ENCODE measurements around the gene IREB2.

Gene IREB2

GRCh38 chr15:78448441-78449219 is 10.6 kb downstream of the IREB2 start:
- Histone ChIP-seq H3K9me3 (ENCODE audit: control insufficient read depth, low read length) (no peaks in the 10 kb centered on the region), H3K36me3 (ENCODE audit: control insufficient read depth, insufficient read depth, low read length) (peaks cover 12% of the 10 kb centered on the region), H3K4me1 (ENCODE audit: control insufficient read depth, insufficient read depth, low read length, poor library complexity, severe bottlenecking) (no peaks in the 10 kb centered on the region), H3K27ac (ENCODE audit: insufficient read depth, low read length, poor library complexity, severe bottlenecking) (no peak overlapping the region), H3K27me3 (replicated peaks; ENCODE audit: control insufficient read depth, insufficient read depth, low read length, poor library complexity, severe bottlenecking) (no peaks in the 10 kb centered on the region), H3K4me3 (ENCODE audit: insufficient read depth, low read depth, low read length, poor library complexity, severe bottlenecking) (no peak overlapping the region)
- DNase-seq = no peak

GRCh38 chr15:78449220-78449999 is 11.4 kb downstream of the IREB2 start:
- DNase-seq = no peak
- H3K4me3 ChIP-seq (ENCODE audit: insufficient read depth, low read depth, low read length, poor library complexity, severe bottlenecking) = no peak overlapping the region
- peaks cover 12% of the 10 kb centered on the region for H3K36me3 ChIP-seq (ENCODE audit: control insufficient read depth, insufficient read depth, low read length)
- no peak overlapping the region for H3K27ac ChIP-seq (ENCODE audit: insufficient read depth, low read length, poor library complexity, severe bottlenecking)
- no peaks in the 10 kb centered on the region for H3K27me3 ChIP-seq (replicated peaks; ENCODE audit: control insufficient read depth, insufficient read depth, low read length, poor library complexity, severe bottlenecking)
- no peaks in the 10 kb centered on the region for H3K9me3 ChIP-seq (ENCODE audit: control insufficient read depth, low read length)
- no peaks in the 10 kb centered on the region for H3K4me1 ChIP-seq (ENCODE audit: control insufficient read depth, insufficient read depth, low read length, poor library complexity, severe bottlenecking)

- H3K36me3 ChIP-seq (ENCODE audit: control insufficient read depth, insufficient read depth, low read length) = peaks cover 12% of the 10 kb centered on the region
Measured at GRCh38 chr15:78450285-78450858, 12.4 kb downstream of the IREB2 start.

GRCh38 chr15:78452485-78452884 is 14.5 kb downstream of the IREB2 start:
- H3K4me3 ChIP-seq (ENCODE audit: insufficient read depth, low read depth, low read length, poor library complexity, severe bottlenecking) = no peak overlapping the region
- H3K27ac ChIP-seq (ENCODE audit: insufficient read depth, low read length, poor library complexity, severe bottlenecking) = no peak overlapping the region
- peaks cover 3% of the 10 kb centered on the region for H3K36me3 ChIP-seq (ENCODE audit: control insufficient read depth, insufficient read depth, low read length)
- H3K4me1 ChIP-seq (ENCODE audit: control insufficient read depth, insufficient read depth, low read length, poor library complexity, severe bottlenecking) = peaks cover 6% of the 10 kb centered on the region
- no peaks in the 10 kb centered on the region for H3K27me3 ChIP-seq (replicated peaks; ENCODE audit: control insufficient read depth, insufficient read depth, low read length, poor library complexity, severe bottlenecking)
- no peaks in the 10 kb centered on the region for H3K9me3 ChIP-seq (ENCODE audit: control insufficient read depth, low read length)
- no peak for DNase-seq

More at GRCh38 chr15:78450285-78450858, 12.4 kb downstream of the IREB2 start:
- no peak overlapping the region for H3K4me3 ChIP-seq (ENCODE audit: insufficient read depth, low read depth, low read length, poor library complexity, severe bottlenecking)
- no peak overlapping the region for H3K27ac ChIP-seq (ENCODE audit: insufficient read depth, low read length, poor library complexity, severe bottlenecking)
- DNase-seq = no peak
- no peaks in the 10 kb centered on the region for H3K9me3 ChIP-seq (ENCODE audit: control insufficient read depth, low read length)
- H3K27me3 ChIP-seq (replicated peaks; ENCODE audit: control insufficient read depth, insufficient read depth, low read length, poor library complexity, severe bottlenecking) = no peaks in the 10 kb centered on the region
- H3K4me1 ChIP-seq (ENCODE audit: control insufficient read depth, insufficient read depth, low read length, poor library complexity, severe bottlenecking) = no peaks in the 10 kb centered on the region

GRCh38 chr15:78453447-78453846 is 15.4 kb downstream of the IREB2 start:
- no peak for DNase-seq
- no peak overlapping the region for H3K4me3 ChIP-seq (ENCODE audit: insufficient read depth, low read depth, low read length, poor library complexity, severe bottlenecking)
- H3K27me3 ChIP-seq (replicated peaks; ENCODE audit: control insufficient read depth, insufficient read depth, low read length, poor library complexity, severe bottlenecking) = no peaks in the 10 kb centered on the region
- peaks cover 3% of the 10 kb centered on the region for H3K36me3 ChIP-seq (ENCODE audit: control insufficient read depth, insufficient read depth, low read length)
- H3K27ac ChIP-seq (ENCODE audit: insufficient read depth, low read length, poor library complexity, severe bottlenecking) = no peak overlapping the region
- H3K4me1 ChIP-seq (ENCODE audit: control insufficient read depth, insufficient read depth, low read length, poor library complexity, severe bottlenecking) = peaks cover 6% of the 10 kb centered on the region
- no peaks in the 10 kb centered on the region for H3K9me3 ChIP-seq (ENCODE audit: control insufficient read depth, low read length)

- Histone ChIP-seq H3K9me3 (ENCODE audit: control insufficient read depth, low read length) (no peaks in the 10 kb centered on the region), H3K4me3 (ENCODE audit: insufficient read depth, low read depth, low read length, poor library complexity, severe bottlenecking) (no peak overlapping the region), H3K36me3 (ENCODE audit: control insufficient read depth, insufficient read depth, low read length) (peaks cover 3% of the 10 kb centered on the region), H3K27me3 (replicated peaks; ENCODE audit: control insufficient read depth, insufficient read depth, low read length, poor library complexity, severe bottlenecking) (no peaks in the 10 kb centered on the region), H3K4me1 (ENCODE audit: control insufficient read depth, insufficient read depth, low read length, poor library complexity, severe bottlenecking) (peaks cover 6% of the 10 kb centered on the region), H3K27ac (ENCODE audit: insufficient read depth, low read length, poor library complexity, severe bottlenecking) (no peak overlapping the region)
- DNase-seq = no peak
Measured at GRCh38 chr15:78454992-78455391, 17.0 kb downstream of the IREB2 start.

GRCh38 chr15:78455749-78456148 is 17.7 kb downstream of the IREB2 start:
- no peak for DNase-seq
- Histone ChIP-seq H3K27ac (ENCODE audit: insufficient read depth, low read length, poor library complexity, severe bottlenecking) (no peak overlapping the region), H3K4me1 (ENCODE audit: control insufficient read depth, insufficient read depth, low read length, poor library complexity, severe bottlenecking) (peaks cover 6% of the 10 kb centered on the region), H3K4me3 (ENCODE audit: insufficient read depth, low read depth, low read length, poor library complexity, severe bottlenecking) (no peak overlapping the region), H3K36me3 (ENCODE audit: control insufficient read depth, insufficient read depth, low read length) (no peaks in the 10 kb centered on the region), H3K27me3 (replicated peaks; ENCODE audit: control insufficient read depth, insufficient read depth, low read length, poor library complexity, severe bottlenecking) (no peaks in the 10 kb centered on the region), H3K9me3 (ENCODE audit: control insufficient read depth, low read length) (no peaks in the 10 kb centered on the region)

GRCh38 chr15:78456426-78456825 is 18.4 kb downstream of the IREB2 start:
- H3K27ac ChIP-seq (ENCODE audit: insufficient read depth, low read length, poor library complexity, severe bottlenecking) = no peak overlapping the region
- H3K4me3 ChIP-seq (ENCODE audit: insufficient read depth, low read depth, low read length, poor library complexity, severe bottlenecking) = no peak overlapping the region
- H3K27me3 ChIP-seq (replicated peaks; ENCODE audit: control insufficient read depth, insufficient read depth, low read length, poor library complexity, severe bottlenecking) = no peaks in the 10 kb centered on the region
- H3K4me1 ChIP-seq (ENCODE audit: control insufficient read depth, insufficient read depth, low read length, poor library complexity, severe bottlenecking) = peaks cover 6% of the 10 kb centered on the region
- DNase-seq = no peak
- H3K36me3 ChIP-seq (ENCODE audit: control insufficient read depth, insufficient read depth, low read length) = no peaks in the 10 kb centered on the region
- no peaks in the 10 kb centered on the region for H3K9me3 ChIP-seq (ENCODE audit: control insufficient read depth, low read length)

GRCh38 chr15:78457101-78457500 is 19.1 kb downstream of the IREB2 start:
- no peak overlapping the region for H3K4me3 ChIP-seq (ENCODE audit: insufficient read depth, low read depth, low read length, poor library complexity, severe bottlenecking)
- H3K27ac ChIP-seq (ENCODE audit: insufficient read depth, low read length, poor library complexity, severe bottlenecking) = no peak overlapping the region
- H3K9me3 ChIP-seq (ENCODE audit: control insufficient read depth, low read length) = no peaks in the 10 kb centered on the region
- H3K4me1 ChIP-seq (ENCODE audit: control insufficient read depth, insufficient read depth, low read length, poor library complexity, severe bottlenecking) = peaks cover 6% of the 10 kb centered on the region
- no peaks in the 10 kb centered on the region for H3K27me3 ChIP-seq (replicated peaks; ENCODE audit: control insufficient read depth, insufficient read depth, low read length, poor library complexity, severe bottlenecking)
- no peaks in the 10 kb centered on the region for H3K36me3 ChIP-seq (ENCODE audit: control insufficient read depth, insufficient read depth, low read length)
- DNase-seq = no peak

GRCh38 chr15:78460737-78461136 is 22.7 kb downstream of the IREB2 start:
- Histone ChIP-seq H3K27ac (ENCODE audit: insufficient read depth, low read length, poor library complexity, severe bottlenecking) (no peak overlapping the region), H3K36me3 (ENCODE audit: control insufficient read depth, insufficient read depth, low read length) (peaks cover 29% of the 10 kb centered on the region), H3K4me3 (ENCODE audit: insufficient read depth, low read depth, low read length, poor library complexity, severe bottlenecking) (no peak overlapping the region), H3K9me3 (ENCODE audit: control insufficient read depth, low read length) (no peaks in the 10 kb centered on the region), H3K27me3 (replicated peaks; ENCODE audit: control insufficient read depth, insufficient read depth, low read length, poor library complexity, severe bottlenecking) (no peaks in the 10 kb centered on the region), H3K4me1 (ENCODE audit: control insufficient read depth, insufficient read depth, low read length, poor library complexity, severe bottlenecking) (peaks cover 6% of the 10 kb centered on the region)
- no peak for DNase-seq
